K562 (cell line): ENCODE data around the gene TGM1. TPM values are rescaled to one million over a fixed set of nuclear protein-coding genes. Genes with fewer than 3 reads are reported as not detected.

Experiments used
- ATAC-seq: fragments of 200-7000 bp; cut with Tn5 transposase; 3 replicates; pipeline ENCODE4 v1.9.1; 2020; ENCODE audit warnings: moderate library complexity
- BruUV-seq: library from RNA; stranded (reverse); fragments of 400-500 nt; replicated peaks from 2 replicates; lab custom pipeline; 2021; lab: Mats Ljungman, UMichigan
- CTCF ChIA-PET: fragments of 300-600 bp; formaldehyde crosslinking; extraction: SDS; loops from one replicate; lab custom pipeline; 2021; ENCODE audit warnings: low intra/inter-chr PET ratio; lab: Yijun Ruan, JAX
- POLR2A ChIA-PET: fragments of 300-600, 350-650 bp; sonication (Branson Sonifier 250); formaldehyde crosslinking; extraction: SDS; loops from one replicate; lab custom pipeline; 2021; ENCODE audit warnings: antibody characterized with exemption, inconsistent platforms; lab: Yijun Ruan, JAX
- DNase-seq, 4 experiments: peaks; one replicate each; pipeline versions ENCODE4 v3.0.0 to v3.0.0-alpha.2; 2011 to 2018; ENCODE audit warnings: low spot score in 3 of 4, mixed read lengths in 3 of 4; ENCODE audit errors: extremely low read depth in 1 of 4
- FAIRE-seq: peaks from 2 replicates; lab custom pipeline; 2011; peaks lifted over from hg19 to GRCh38; lab: Jason Lieb, UNC
- H2AFZ ChIP-seq: 2 replicates; pipeline ENCODE4 v1.6.0; 2011; ENCODE audit warnings: low read depth, low read length, control low read depth, inconsistent platforms
- H3K27ac ChIP-seq: fragments of 200-600 bp; 3 replicates; pipeline ENCODE4 v1.8.0; 2011; ENCODE audit warnings: low read depth, mild to moderate bottlenecking, control low read depth, inconsistent platforms, low read length, moderate library complexity, mixed read lengths; ENCODE audit errors: extremely low read depth
- H3K27me3 ChIP-seq, 2 experiments: fragments of 300-600 bp in 1 of 2; 2 replicates in 1 of 2; 3 replicates in 1 of 2; pipeline versions ENCODE4 v1.6.0 to v1.8.0; 2011; ENCODE audit warnings: inconsistent platforms in 2 of 2, low read length in 2 of 2, mild to moderate bottlenecking in 1 of 2, mixed read lengths in 1 of 2, moderate library complexity in 1 of 2; ENCODE audit not compliant: control insufficient read depth in 2 of 2, insufficient read depth in 2 of 2
- H3K36me3 ChIP-seq: fragments of 300-600 bp; 3 replicates; pipeline ENCODE4 v1.8.0; 2011; ENCODE audit warnings: mild to moderate bottlenecking, low read length, inconsistent platforms; ENCODE audit not compliant: control insufficient read depth, insufficient read depth
- H3K4me1 ChIP-seq, 2 experiments: fragments of 200-600 bp in 1 of 2; replicated peaks in 1 of 2; 2 replicates in 1 of 2; 3 replicates in 1 of 2; pipeline versions ENCODE4 v1.5.1 to v1.8.0; 2011; ENCODE audit warnings: inconsistent platforms in 2 of 2, low read length in 2 of 2, mild to moderate bottlenecking in 1 of 2, mixed read lengths in 1 of 2, moderate library complexity in 1 of 2; ENCODE audit not compliant: control insufficient read depth in 2 of 2, insufficient read depth in 2 of 2
- H3K4me2 ChIP-seq: 2 replicates; pipeline ENCODE4 v1.6.1; 2011; ENCODE audit warnings: low read length, control low read depth, inconsistent platforms, mixed read lengths; ENCODE audit not compliant: insufficient read depth
- H3K4me3 ChIP-seq: fragments of 200-600 bp; sonication (generic), shearing (Covaris generic); 2 replicates; pipeline ENCODE4 v1.5.1; 2016; ENCODE audit warnings: control low read depth, inconsistent platforms
- H3K79me2 ChIP-seq: fragments of 200-600 bp; 3 replicates; pipeline ENCODE4 v1.8.0; 2011; ENCODE audit warnings: low read length, inconsistent platforms; ENCODE audit not compliant: control insufficient read depth, insufficient read depth
- H3K9ac ChIP-seq, 2 experiments: 2 replicates each; pipeline versions ENCODE4 v1.6.0 to v1.6.1; 2011; ENCODE audit warnings: low read depth in 2 of 2, low read length in 2 of 2, control low read depth in 1 of 2, inconsistent platforms in 1 of 2, mild to moderate bottlenecking in 1 of 2, mixed read lengths in 1 of 2; ENCODE audit not compliant: insufficient read depth in 1 of 2
- H3K9me1 ChIP-seq: one replicate; pipeline ENCODE4 v1.6.0; 2011; ENCODE audit warnings: inconsistent platforms, mild to moderate bottlenecking, low read length, moderate library complexity; ENCODE audit not compliant: control insufficient read depth, insufficient read depth
- H3K9me3 ChIP-seq: replicated peaks from 2 replicates; pipeline ENCODE4 v1.5.1; 2011; ENCODE audit warnings: low read depth, low read length, inconsistent platforms; ENCODE audit not compliant: control insufficient read depth, insufficient read depth
- H4K20me1 ChIP-seq: replicated peaks from 2 replicates; pipeline ENCODE4 v1.6.1; 2011; ENCODE audit warnings: low read length, inconsistent platforms, mixed read lengths; ENCODE audit not compliant: control insufficient read depth, insufficient read depth
- CCAR2 ChIP-seq: fragments of 200-400 bp; formaldehyde crosslinking; IDR thresholded peaks from 2 replicates; pipeline ENCODE4 v1.6.1; 2017; ENCODE audit warnings: mild to moderate bottlenecking, low read depth, low read length
- GABPA ChIP-seq: fragments of 200-800 bp; sonication (Bioruptor generic); conservative IDR thresholded peaks from 2 replicates; pipeline ENCODE4 v1.6.1; 2016; ENCODE audit warnings: low read depth, missing genetic modification characterization, missing compliant biosample characterization
- HLTF ChIP-seq: fragments of 450-650 bp; IDR thresholded peaks from 2 replicates; pipeline ENCODE4 v1.6.1; 2016
- MEIS2 ChIP-seq: fragments of 450-650 bp; IDR thresholded peaks from 2 replicates; pipeline ENCODE4 v1.6.1; 2014; ENCODE audit warnings: mild to moderate bottlenecking; ENCODE audit not compliant: partially characterized antibody
- NCOA4 ChIP-seq: fragments of 450-650 bp; IDR thresholded peaks from 2 replicates; pipeline ENCODE4 v1.6.1; 2018; ENCODE audit warnings: mild to moderate bottlenecking; ENCODE audit not compliant: partially characterized antibody
- NR3C1 ChIP-seq: sonication (generic); formaldehyde crosslinking; IDR thresholded peaks from 2 replicates; pipeline ENCODE4 v1.8.1; 2022; ENCODE audit warnings: missing genetic modification reagents
- SMARCE1 ChIP-seq: fragments of 450-650 bp; IDR thresholded peaks from 2 replicates; pipeline ENCODE4 v1.7.1; 2016; ENCODE audit warnings: mild to moderate bottlenecking
- TEAD2 ChIP-seq: fragments of 450-650 bp; IDR thresholded peaks from 2 replicates; pipeline ENCODE4 v1.6.1; 2016; ENCODE audit warnings: missing genetic modification characterization, control low read depth, missing compliant biosample characterization
- ZFP36 ChIP-seq: fragments of 150-350 bp; IDR thresholded peaks from 2 replicates; pipeline ENCODE4 v1.6.1; 2018; ENCODE audit warnings: low read length, low read depth; ENCODE audit not compliant: partially characterized antibody
- ZNF695 ChIP-seq: fragments of 450-650 bp; formaldehyde crosslinking; IDR thresholded peaks from 2 replicates; pipeline ENCODE4 v1.4.0; 2020; ENCODE audit warnings: mild to moderate bottlenecking, moderate library complexity
- WGBS: fragments of 100-300 bp; shearing (Covaris generic); methylation state at CpG from one replicate; pipeline ENCODE4 v1.1.6; 2016; ENCODE audit warnings: low coverage, mixed read lengths; ENCODE audit not compliant: insufficient coverage; ENCODE audit errors: missing lambda C conversion rate; 5-methylcytosine and 5-hydroxymethylcytosine counted together
- in situ Hi-C: fragments of 300-500 bp; cut with MboI; formaldehyde crosslinking; loops from 4 replicates; pipeline ENCODE4 v1.15.0; 2018; ENCODE audit warnings: inconsistent platforms, mixed read lengths
- intact Hi-C: fragments of 100-400 bp; cut with micrococcal nuclease; formaldehyde crosslinking; loops from 2 replicates; pipeline ENCODE4 v1.14.2; 2022
- polyA plus RNA-seq, 8 experiments: library from polyadenylated mRNA; depleted of rRNA in 4 of 8; stranded (reverse) in 5 of 8; unstranded in 3 of 8; fragments of >200 nt; fragmentation: Nextera tagmentation in 2 of 8; fragmentation: Illumina TruSeq in 1 of 8; extraction: Ambion mirVana in 2 of 8; extraction: Trizol in 1 of 8; gene quantifications; 2 replicates each; pipeline versions ENCODE4 v1.2.1 to v1.2.3, GENCODE V29; 2011 to 2014; ENCODE audit warnings: inconsistent platforms in 1 of 8, missing spikeins in 1 of 8
- total RNA-seq, 7 experiments: library from RNA; depleted of rRNA in 6 of 7; stranded (reverse); fragments of >200 nt in 6 of 7; fragmentation: Illumina TruSeq in 2 of 7; extraction: Trizol in 2 of 7; gene quantifications; 2 replicates each; pipeline versions ENCODE4 v1.2.1 to v1.2.3, GENCODE V29; 2011 to 2021; ENCODE audit warnings: low replicate concordance in 1 of 7
- TF ChIP-seq, protein P1 (sequence below): fragments of 450-650 bp; formaldehyde crosslinking; IDR thresholded peaks from 2 replicates; pipeline ENCODE4 v1.4.0; 2020; ENCODE audit warnings: mild to moderate bottlenecking, moderate library complexity
- TF ChIP-seq, protein P2 (sequence below), 2 experiments: fragments of 450-650 bp in 1 of 2; sonication (generic) in 1 of 2; formaldehyde crosslinking; conservative IDR thresholded peaks; 2 replicates each; pipeline versions ENCODE4 v1.4.0 to v1.8.1; 2020 to 2022; ENCODE audit warnings: mild to moderate bottlenecking in 1 of 2, missing genetic modification reagents in 1 of 2
- TF ChIP-seq, protein P3 (sequence below): sonication (generic); formaldehyde crosslinking; IDR thresholded peaks from 2 replicates; pipeline ENCODE4 v1.8.1; 2023; ENCODE audit warnings: mild to moderate bottlenecking, missing genetic modification reagents
- TF ChIP-seq, protein P4 (sequence below): sonication (generic); formaldehyde crosslinking; IDR thresholded peaks from 2 replicates; pipeline ENCODE4 v1.8.0; 2022; ENCODE audit warnings: missing genetic modification reagents, mild to moderate bottlenecking, moderate library complexity, borderline replicate concordance
- TF ChIP-seq, protein P5 (sequence below): IDR thresholded peaks from 2 replicates; pipeline ENCODE4 v1.6.1; 2014; ENCODE audit warnings: antibody characterized with exemption
- TF ChIP-seq, protein P6 (sequence below): sonication (generic); formaldehyde crosslinking; IDR thresholded peaks from 2 replicates; pipeline ENCODE4 v1.8.0; 2022; ENCODE audit warnings: mild to moderate bottlenecking, missing genetic modification reagents

Gene TGM1
- total and polyA plus RNA-seq, 9 of the 15 experiments (the other 6 are each of a cell fraction or from before 2014, with no cell fraction given), result 0.13 to 4.4 (median 0.88) TPM

DNA sequence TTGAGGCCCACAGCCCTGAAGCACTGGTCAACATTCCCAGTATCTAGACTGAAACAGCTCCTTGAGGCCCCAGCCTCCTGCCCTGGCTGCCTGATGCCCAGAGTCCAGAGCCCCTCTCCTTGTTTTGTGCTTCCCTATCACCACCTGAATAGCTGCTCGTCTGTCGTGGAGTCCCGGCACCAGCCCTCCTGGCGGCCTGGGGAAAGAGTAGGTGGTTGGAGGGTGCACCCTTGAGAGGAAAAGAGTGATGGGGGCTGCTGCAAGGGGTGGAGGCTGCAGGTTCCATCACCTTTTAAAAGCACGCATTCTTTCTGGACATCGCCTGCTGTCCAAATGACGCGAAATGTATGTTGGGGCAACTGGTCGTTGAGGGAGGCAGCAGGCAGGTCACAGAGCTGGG is 5.2 kb upstream of the TGM1 start:
- H3K9me3 ChIP-seq, result no peaks in the 10 kb centered on the region
- intact Hi-C loops, result no loop called here
- no peaks in the 10 kb centered on the region for H3K27me3 ChIP-seq
- DNase-seq, result no peak
- WGBS, result 100% methylated on average over 4 of the region's 9 CpGs
- peaks cover 9% of the 10 kb centered on the region; the same call in 1 of the 3 replicates for H3K79me2 ChIP-seq
- no peak overlapping the region for H3K4me3 ChIP-seq
- ChIA-PET POLR2A (interaction anchor here (0.6 to 1.4 kb wide), 3 partner anchors 13 to 26 kb away, joined by 3 to 4 read pairs (median 3); partner anchors contain the start of gene TINF2), CTCF (no interaction called here)
- in situ Hi-C loops, result no loop called here
- H3K9ac ChIP-seq, result no peak overlapping the region
- no peaks in the 10 kb centered on the region for H3K36me3 ChIP-seq
- H3K4me1 ChIP-seq, result peaks cover 12 to 20% of the 10 kb centered on the region in 2 experiments; a peak in 4 of 5 replicates
- ATAC-seq, result no peak
- BruUV-seq, result no TSS peak
- no peaks in the 10 kb centered on the region for H3K9me1 ChIP-seq
- FAIRE-seq, result no peak
- no peak overlapping the region for H2AFZ ChIP-seq
- no peaks in the 10 kb centered on the region; the same call in 1 of the 2 replicates for H4K20me1 ChIP-seq
- no peak overlapping the region for H3K4me2 ChIP-seq
- H3K27ac ChIP-seq, result no peak overlapping the region
- TF ChIP-seq SMARCE1 (no peak), ZFP36 (no peak), NR3C1 (CRISPR knock-in tag) (no peak), ZNF695 (no peak), HLTF (no peak), TEAD2 (tag) (no peak), CCAR2 (no peak), NCOA4 (no peak), MEIS2 (no peak), GABPA (no peak)
- TF ChIP-seq, protein P1, sequence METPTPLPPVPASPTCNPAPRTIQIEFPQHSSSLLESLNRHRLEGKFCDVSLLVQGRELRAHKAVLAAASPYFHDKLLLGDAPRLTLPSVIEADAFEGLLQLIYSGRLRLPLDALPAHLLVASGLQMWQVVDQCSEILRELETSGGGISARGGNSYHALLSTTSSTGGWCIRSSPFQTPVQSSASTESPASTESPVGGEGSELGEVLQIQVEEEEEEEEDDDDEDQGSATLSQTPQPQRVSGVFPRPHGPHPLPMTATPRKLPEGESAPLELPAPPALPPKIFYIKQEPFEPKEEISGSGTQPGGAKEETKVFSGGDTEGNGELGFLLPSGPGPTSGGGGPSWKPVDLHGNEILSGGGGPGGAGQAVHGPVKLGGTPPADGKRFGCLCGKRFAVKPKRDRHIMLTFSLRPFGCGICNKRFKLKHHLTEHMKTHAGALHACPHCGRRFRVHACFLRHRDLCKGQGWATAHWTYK (CRISPR knock-in tag), result no peak
- TF ChIP-seq, protein P2, sequence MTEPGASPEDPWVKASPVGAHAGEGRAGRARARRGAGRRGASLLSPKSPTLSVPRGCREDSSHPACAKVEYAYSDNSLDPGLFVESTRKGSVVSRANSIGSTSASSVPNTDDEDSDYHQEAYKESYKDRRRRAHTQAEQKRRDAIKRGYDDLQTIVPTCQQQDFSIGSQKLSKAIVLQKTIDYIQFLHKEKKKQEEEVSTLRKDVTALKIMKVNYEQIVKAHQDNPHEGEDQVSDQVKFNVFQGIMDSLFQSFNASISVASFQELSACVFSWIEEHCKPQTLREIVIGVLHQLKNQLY (CRISPR knock-in tag; conservative IDR thresholded peaks at IDR 0.05), result no peak
- TF ChIP-seq, protein P3, sequence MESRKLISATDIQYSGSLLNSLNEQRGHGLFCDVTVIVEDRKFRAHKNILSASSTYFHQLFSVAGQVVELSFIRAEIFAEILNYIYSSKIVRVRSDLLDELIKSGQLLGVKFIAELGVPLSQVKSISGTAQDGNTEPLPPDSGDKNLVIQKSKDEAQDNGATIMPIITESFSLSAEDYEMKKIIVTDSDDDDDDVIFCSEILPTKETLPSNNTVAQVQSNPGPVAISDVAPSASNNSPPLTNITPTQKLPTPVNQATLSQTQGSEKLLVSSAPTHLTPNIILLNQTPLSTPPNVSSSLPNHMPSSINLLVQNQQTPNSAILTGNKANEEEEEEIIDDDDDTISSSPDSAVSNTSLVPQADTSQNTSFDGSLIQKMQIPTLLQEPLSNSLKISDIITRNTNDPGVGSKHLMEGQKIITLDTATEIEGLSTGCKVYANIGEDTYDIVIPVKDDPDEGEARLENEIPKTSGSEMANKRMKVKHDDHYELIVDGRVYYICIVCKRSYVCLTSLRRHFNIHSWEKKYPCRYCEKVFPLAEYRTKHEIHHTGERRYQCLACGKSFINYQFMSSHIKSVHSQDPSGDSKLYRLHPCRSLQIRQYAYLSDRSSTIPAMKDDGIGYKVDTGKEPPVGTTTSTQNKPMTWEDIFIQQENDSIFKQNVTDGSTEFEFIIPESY (CRISPR knock-in tag), result no peak
- TF ChIP-seq, protein P4, sequence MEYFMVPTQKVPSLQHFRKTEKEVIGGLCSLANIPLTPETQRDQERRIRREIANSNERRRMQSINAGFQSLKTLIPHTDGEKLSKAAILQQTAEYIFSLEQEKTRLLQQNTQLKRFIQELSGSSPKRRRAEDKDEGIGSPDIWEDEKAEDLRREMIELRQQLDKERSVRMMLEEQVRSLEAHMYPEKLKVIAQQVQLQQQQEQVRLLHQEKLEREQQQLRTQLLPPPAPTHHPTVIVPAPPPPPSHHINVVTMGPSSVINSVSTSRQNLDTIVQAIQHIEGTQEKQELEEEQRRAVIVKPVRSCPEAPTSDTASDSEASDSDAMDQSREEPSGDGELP, result no peak
- TF ChIP-seq, protein P5, sequence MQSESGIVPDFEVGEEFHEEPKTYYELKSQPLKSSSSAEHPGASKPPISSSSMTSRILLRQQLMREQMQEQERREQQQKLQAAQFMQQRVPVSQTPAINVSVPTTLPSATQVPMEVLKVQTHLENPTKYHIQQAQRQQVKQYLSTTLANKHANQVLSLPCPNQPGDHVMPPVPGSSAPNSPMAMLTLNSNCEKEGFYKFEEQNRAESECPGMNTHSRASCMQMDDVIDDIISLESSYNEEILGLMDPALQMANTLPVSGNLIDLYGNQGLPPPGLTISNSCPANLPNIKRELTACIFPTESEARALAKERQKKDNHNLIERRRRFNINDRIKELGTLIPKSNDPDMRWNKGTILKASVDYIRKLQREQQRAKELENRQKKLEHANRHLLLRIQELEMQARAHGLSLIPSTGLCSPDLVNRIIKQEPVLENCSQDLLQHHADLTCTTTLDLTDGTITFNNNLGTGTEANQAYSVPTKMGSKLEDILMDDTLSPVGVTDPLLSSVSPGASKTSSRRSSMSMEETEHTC, result no peak
- TF ChIP-seq, protein P6, sequence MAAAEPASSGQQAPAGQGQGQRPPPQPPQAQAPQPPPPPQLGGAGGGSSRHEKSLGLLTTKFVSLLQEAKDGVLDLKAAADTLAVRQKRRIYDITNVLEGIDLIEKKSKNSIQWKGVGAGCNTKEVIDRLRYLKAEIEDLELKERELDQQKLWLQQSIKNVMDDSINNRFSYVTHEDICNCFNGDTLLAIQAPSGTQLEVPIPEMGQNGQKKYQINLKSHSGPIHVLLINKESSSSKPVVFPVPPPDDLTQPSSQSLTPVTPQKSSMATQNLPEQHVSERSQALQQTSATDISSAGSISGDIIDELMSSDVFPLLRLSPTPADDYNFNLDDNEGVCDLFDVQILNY (CRISPR knock-in tag), result no peak
